Measurements from ENCODE around the gene ENTREP1.
A peak's percentile ranks its signal among the peaks of the same experiment; 100 is the strongest.

ENTREP1 gene

GRCh38 chr9:69364510-69365150, 39.6 kb downstream of the ENTREP1 start:
- no peak for DNase-seq

GRCh38 chr9:69370430-69370829, 45.4 kb downstream of the ENTREP1 start:
- DNase-seq, result no peak

DNA sequence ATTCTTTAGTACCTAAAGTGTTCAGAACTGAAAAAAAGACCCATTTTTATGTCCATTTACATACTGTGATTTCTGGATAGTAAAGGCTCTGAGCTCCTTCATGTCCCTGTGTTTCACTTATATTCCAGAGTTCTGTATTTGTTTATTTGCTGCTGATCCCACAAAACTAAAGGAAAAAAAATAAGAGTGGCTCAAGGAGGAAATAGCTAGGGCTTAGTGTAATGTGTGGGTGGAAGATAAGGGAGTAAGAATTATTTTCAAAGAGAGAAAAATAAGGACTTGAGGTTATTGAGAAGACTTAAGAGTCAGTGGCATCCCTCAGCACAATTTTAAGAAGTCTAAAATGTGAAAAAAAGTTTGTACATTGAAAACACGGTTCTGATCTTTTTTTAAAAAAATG, 46.0 kb downstream of the ENTREP1 start:
- no peak for DNase-seq

DNA sequence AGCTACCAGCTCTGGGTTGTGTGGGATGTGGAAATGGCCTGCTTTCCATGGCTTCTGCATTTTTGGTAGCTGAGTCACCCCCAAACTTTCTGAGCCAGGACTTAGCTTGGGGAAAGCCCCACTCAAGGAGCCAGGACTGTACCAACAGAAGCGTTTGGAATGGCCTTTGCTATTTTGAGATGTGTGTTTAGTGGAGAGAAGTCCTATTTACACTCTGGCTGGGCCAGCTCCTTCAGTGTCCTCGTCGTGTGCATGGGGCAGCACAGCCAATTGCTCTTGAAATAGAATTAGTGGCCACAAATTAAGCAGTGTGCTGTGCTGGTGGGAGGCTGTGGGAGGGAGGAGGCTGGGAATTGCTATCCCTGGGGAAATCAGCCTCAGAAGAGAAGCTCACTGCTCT, 51.6 kb downstream of the ENTREP1 start:
- peak in 6 of 58 donors; percentile 6 to 42 (median 25) for DNase-seq

GRCh38 chr9:69377291-69377690, 52.3 kb downstream of the ENTREP1 start:
- no peak for DNase-seq

DNA sequence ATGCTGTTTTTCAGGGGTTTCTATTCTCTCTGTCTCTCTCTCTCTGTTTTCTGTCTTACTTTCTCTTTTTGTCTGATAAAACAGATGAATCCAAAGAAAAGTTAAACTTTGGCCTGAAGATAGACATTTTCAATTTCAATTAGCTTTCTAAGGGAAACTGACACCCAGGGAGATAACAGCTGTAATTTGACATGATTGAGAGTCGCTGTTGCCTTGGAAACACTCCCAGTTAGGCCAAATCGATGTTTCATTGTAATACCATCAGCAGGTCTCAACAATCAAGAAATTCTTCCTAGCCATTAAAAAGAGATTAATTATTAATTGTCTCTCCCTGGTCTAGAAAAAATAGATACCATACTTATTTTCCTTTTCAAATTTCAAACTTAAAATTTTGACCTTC, 53.0 kb downstream of the ENTREP1 start:
- no peak for DNase-seq

GRCh38 chr9:69379270-69379982, 54.4 kb downstream of the ENTREP1 start:
- DNase-seq, result no peak

DNA sequence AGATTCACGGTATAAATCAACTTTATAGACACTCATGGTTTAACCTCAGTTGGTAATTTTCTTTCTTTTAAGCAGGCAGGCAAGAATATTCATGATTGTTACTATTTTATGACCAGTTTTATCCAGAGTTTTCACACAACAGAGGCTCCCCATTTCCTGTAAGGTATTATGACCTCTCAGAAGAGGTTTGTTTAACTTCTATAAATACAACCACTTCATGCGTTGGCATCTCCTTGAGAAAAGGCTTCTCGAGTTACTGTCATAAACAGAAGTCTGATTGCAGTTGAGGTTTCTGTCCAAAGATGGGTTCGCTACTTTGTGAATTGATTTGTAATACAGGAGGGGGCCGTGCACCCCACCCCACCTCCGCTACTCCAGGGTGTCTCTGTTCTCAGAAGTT, 55.3 kb downstream of the ENTREP1 start:
- no peak for DNase-seq

DNA sequence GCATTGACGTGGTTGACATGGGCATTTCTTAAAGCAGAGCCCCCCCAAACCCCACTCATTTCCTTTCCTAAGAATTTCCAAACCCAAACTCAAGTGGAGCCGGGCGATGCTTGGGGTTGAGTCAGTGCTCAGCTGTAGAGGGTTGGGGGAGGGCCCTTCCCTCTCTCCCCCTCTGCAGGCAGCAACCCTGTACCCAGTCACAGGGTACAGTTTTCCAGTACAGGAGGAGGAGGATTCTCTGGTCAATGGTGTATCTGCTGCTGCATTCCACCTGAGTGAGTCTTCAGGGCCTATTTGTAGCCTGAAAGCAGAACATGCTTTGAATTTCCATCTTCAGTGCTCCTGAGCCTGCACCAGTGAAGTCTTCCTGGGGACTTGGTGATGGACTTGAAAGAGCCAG, 55.8 kb downstream of the ENTREP1 start:
- no peak for DNase-seq

DNA sequence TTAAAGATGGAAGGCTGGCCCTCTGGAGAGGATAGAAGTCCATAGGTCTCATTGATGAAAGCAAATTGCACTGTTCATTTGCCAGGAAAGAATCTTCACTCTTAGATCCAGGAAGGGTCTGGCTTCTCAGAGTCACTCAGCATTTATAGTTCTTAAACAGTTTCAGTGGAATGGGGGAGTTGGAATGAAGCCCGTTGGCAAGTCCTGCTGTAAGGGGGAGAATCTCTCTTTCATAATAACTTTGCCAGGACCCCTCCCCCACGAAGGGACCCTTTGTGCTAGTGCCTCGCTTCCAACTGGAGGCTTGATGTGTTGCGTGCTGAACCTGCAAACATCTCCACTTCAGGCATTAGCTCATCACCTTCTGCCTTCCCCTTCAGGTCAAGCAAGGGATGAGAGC, 57.1 kb downstream of the ENTREP1 start:
- DNase-seq, result no peak

GRCh38 chr9:69385581-69386033, 60.6 kb downstream of the ENTREP1 start:
- no peak for DNase-seq

DNA sequence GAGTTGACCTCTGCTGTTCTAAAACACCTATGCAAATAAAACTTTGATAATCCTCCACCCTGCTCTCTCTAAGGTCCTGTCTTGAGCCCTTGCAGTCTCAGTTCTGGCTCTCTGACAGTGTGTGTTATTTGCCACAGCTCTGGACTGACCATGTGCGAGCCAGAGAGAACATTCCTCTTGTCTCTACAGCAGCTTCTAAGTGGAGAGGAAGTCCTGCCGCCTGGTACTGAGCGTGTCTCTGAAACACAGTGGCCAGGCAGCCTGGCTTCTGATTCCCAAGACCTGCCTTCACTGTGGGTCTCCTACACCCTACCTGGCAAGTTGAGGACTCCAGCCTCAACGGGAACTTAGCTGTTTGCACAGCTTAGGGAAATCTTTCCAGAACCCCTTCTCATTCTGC, 61.6 kb downstream of the ENTREP1 start:
- no peak for DNase-seq

DNA sequence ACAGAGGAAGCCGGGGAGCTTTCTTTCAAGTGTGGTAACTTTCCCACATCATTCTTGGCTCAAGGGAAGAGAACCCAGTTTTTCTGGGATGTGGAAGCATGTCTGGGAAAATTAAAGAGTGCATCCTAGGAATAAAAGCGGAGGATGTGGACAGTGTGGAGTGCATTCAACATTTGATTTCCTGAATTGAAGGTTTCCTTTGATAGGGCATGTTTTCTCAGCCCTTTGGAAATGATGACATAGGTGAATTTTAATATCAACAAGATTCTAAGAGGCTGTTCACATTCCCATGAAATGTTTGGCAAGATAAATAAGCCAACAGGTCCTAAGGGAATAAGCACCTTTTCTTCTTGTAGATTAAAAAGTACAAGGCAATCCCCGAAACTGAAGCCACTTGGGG, 63.6 kb downstream of the ENTREP1 start:
- DNase-seq, result no peak

- DNase-seq, result no peak
Measured at GRCh38 chr9:69389437-69389995, 64.5 kb downstream of the ENTREP1 start.

- DNase-seq, result no peak
Measured at GRCh38 chr9:69391487-69391886, 66.5 kb downstream of the ENTREP1 start.

- DNase-seq, result peak in 34 of 58 donors; percentile 3 to 73 (median 38)
Measured at GRCh38 chr9:69391946-69392345, 66.9 kb downstream of the ENTREP1 start.

DNA sequence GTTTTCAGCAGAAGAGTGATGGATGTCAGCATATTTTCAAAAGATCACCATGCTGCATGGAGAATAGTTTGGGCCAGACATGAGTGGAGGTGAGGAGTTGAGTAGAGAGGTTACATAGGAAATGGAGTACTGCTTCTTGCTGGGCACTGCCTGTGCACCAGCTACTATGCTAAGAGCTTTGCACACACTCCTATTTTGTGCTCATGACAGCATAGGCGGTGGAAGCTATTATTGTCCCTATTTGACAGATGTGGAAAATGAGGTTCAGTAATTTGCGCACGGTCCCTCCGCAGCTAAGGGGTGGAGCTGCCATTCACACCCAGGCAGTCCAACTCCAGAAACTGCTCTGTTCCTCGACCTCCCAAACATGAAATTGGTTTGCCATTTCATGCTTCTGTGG, 67.8 kb downstream of the ENTREP1 start:
- DNase-seq, result no peak

GRCh38 chr9:69393425-69393824, 68.4 kb downstream of the ENTREP1 start:
- DNase-seq, result no peak

GRCh38 chr9:69395718-69396117, 70.7 kb downstream of the ENTREP1 start:
- DNase-seq, result peak in 32 of 58 donors; percentile 7 to 77 (median 26)

DNA sequence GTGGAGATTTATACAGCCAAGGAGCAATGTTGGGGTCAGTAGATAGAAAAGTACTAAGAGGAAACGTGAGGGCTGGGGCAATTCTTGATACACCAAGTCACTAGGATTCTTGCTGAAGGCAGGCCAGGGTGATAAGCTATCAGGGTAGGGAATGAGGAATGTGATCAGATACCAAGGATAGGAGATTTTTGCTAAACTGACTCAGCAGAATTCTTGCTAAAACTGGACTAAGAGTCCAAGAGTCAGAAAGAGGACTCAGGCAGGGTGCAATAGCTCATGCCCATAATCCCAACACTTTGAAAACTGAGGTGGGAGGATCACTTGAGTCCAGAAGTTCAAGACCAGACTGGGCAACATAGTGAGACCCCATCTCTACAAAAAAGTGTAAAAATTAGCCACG, 71.7 kb downstream of the ENTREP1 start:
- no peak for DNase-seq

DNA sequence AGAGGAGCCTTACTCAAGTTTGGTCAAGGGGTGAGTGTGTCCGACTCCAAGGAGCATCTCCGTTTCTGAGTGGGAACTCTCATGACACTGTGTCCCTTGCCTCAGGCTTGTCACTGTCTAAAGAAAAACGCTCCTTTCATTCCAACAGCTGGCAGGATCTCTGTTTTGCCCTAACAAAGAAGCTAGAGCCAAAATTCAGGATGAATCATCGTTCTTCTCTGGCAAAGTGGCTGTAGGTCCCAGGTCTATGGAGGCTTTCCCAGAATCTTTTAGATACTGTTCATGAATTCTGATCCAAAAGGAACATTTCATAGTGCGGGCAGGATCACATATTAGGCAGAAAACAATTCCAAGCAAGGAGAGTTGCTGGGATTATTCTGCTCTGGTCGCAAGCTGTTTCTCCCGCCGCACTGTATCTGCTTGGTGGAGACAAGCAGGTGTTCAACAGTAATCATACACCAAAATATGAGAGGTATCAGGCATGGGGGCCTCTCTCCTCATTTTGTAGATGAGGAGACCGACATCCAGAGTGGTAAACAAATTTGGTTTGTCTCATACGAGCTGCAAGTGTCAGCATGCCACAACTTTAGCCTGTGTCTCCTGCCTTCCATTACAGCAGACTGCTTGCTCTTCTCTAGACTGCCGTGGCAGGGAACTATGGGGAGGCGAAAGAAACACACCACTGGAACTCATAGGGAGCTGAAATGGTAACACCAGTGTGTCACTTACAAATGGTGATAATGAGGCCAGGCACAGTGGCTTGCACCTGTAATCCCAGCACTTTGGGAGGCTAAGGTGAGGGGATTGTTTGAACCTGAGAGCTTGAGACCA, 72.6 kb downstream of the ENTREP1 start:
- peak in 19 of 58 donors; percentile 7 to 60 (median 29) for DNase-seq

DNA sequence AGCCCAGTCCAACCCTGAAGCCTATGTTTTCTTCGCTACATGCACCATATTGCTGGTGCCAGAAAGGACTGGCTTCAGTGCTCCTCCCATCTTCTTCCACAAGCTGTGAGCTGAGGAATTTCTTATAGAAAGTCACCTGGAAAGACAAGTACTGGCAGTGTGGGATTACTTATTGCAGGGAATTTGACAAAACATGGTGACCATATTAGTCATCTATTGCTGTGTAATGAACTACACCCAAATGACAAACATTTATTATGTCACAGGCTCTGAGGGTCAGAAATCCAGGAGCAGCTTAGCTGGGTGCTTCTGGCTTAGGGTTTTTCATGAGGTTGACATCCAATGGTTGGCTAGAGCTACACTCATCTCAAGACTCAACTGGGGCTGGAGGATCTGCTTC, 75.5 kb downstream of the ENTREP1 start:
- no peak for DNase-seq
